ENCODE measurements around the gene TMEM183A.

DNA sequence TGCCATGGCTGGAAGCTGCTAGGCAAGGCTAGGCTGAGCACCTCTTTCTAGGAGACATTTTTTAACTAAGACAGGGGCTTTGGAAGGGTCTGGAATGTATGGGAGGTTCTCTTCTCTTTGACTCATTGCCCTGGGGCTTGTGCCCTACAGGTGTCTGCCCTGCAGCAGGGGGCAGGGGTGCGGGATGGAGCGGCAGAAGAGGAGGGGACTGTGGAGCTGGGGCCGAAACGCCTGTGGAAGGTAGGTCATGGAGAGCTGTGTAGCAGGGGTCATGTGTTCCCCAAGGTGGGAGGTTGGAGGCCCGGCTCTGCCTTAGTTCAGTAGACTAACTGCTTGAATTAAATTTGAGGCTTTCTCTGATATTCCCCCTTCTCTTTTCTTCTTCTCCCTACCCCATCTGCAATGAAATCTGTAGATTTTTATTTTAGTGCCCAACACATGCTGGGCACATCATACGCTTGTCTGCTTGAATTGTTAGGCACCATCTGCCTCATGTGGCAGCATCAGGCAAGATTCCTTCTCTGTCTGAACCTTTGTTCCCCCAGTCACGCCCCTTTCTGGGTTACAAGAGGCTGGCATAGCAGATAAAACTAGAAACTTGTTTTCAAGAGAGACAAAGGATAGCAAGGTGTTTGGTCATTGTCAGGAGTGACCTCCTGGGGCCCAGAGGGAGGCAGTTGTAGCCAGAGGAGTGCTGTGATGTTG lies 37.5 kb downstream of the TMEM183A start:
- TF ChIP-seq, protein P1, sequence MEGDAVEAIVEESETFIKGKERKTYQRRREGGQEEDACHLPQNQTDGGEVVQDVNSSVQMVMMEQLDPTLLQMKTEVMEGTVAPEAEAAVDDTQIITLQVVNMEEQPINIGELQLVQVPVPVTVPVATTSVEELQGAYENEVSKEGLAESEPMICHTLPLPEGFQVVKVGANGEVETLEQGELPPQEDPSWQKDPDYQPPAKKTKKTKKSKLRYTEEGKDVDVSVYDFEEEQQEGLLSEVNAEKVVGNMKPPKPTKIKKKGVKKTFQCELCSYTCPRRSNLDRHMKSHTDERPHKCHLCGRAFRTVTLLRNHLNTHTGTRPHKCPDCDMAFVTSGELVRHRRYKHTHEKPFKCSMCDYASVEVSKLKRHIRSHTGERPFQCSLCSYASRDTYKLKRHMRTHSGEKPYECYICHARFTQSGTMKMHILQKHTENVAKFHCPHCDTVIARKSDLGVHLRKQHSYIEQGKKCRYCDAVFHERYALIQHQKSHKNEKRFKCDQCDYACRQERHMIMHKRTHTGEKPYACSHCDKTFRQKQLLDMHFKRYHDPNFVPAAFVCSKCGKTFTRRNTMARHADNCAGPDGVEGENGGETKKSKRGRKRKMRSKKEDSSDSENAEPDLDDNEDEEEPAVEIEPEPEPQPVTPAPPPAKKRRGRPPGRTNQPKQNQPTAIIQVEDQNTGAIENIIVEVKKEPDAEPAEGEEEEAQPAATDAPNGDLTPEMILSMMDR (IDR thresholded peaks at IDR 0.05), result no peak
- no peak for TF ChIP-seq EZH2 (IDR thresholded peaks at IDR 0.05; ENCODE audit: borderline replicate concordance, insufficient read depth, low read depth, low read length, poor library complexity, severe bottlenecking)
